A549 (cell line): ENCODE results near the gene RGMA.

Source experiments
- BHLHE40 ChIP-seq: IDR thresholded peaks from 2 replicates; pipeline ENCODE4 v1.6.1; 2012; ENCODE audit warnings: low read depth, low read length, inconsistent platforms
- EHMT2 ChIP-seq: fragments of 200-600 bp; sonication (generic); IDR thresholded peaks from 2 replicates; pipeline ENCODE4 v1.6.1; 2016; ENCODE audit warnings: antibody characterized with exemption, low read depth, mild to moderate bottlenecking, moderate library complexity
- HES2 ChIP-seq: fragments of >200 bp; sonication (Bioruptor Twin); formaldehyde crosslinking; IDR thresholded peaks from 2 replicates; pipeline ENCODE4 v1.6.1; 2016
- MAFK ChIP-seq: fragments of 450-650 bp; IDR thresholded peaks from 2 replicates; pipeline ENCODE4 v1.6.1; 2014; ENCODE audit not compliant: partially characterized antibody
- MYC ChIP-seq: IDR thresholded peaks from 2 replicates; pipeline ENCODE4 v1.6.1; 2012; ENCODE audit warnings: mild to moderate bottlenecking, inconsistent platforms, low read length, improper control_type of control experiment, borderline replicate concordance
- POLR2A ChIP-seq: IDR thresholded peaks from 2 replicates; pipeline ENCODE4 v1.6.1; 2012; ENCODE audit warnings: mild to moderate bottlenecking, low read length
- RAD21 ChIP-seq, 2 experiments: fragments of >200 bp in 1 of 2; sonication (Bioruptor Twin) in 1 of 2; formaldehyde crosslinking in 1 of 2; IDR thresholded peaks in 1 of 2; conservative IDR thresholded peaks in 1 of 2; 2 replicates in 1 of 2; 3 replicates in 1 of 2; pipeline ENCODE4 v1.6.1; 2012 to 2018; ENCODE audit warnings: inconsistent platforms in 1 of 2
- RFX5 ChIP-seq: fragments of 450-650 bp; IDR thresholded peaks from 2 replicates; pipeline ENCODE4 v1.7.1; 2014; ENCODE audit warnings: antibody characterized with exemption, mild to moderate bottlenecking, moderate library complexity
- SMC3 ChIP-seq: fragments of >200 bp; sonication (Bioruptor Twin); formaldehyde crosslinking; IDR thresholded peaks from 3 replicates; pipeline ENCODE4 v1.6.1; 2018; ENCODE audit warnings: inconsistent platforms
- TF ChIP-seq, protein P1 (sequence below): fragments of >200 bp; sonication (Bioruptor Twin); formaldehyde crosslinking; IDR thresholded peaks from 3 replicates; pipeline ENCODE4 v1.5.1; 2016
- TF ChIP-seq, protein P2 (sequence below): fragments of 200-600 bp; sonication (generic); IDR thresholded peaks from 2 replicates; pipeline ENCODE4 v1.6.1; 2016; ENCODE audit warnings: antibody characterized with exemption, mild to moderate bottlenecking, moderate library complexity

DNA sequence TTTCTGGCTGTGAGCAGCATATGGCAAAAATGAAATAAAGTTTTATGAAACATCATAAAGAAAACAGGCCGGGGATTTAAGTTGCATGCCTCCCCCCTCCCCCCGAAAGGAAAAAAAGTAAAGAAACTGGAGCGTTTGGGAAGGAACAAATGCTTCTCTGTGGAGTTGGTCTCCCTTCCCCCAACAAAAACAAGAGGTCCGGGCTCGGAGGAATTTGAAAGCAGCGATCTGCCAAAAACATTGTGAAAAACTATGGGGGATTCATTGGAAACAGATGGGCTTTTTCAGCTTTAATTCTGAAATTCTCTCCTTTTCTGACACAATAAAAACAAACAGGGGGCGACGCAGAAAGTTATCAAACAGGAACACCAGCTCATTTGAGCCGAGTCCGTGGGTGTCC is 17.0 kb downstream of the RGMA start:
- TF ChIP-seq POLR2A (no peak), BHLHE40 (no peak), RAD21 (conservative IDR thresholded peaks at IDR 0.05 in 1 of 2, IDR thresholded peaks at IDR 0.05 in 1 of 2) (no peak), MYC (no peak), SMC3 (no peak), RFX5 (no peak), EHMT2 (no peak), MAFK (no peak), HES2 (no peak)
- TF ChIP-seq, protein P1, sequence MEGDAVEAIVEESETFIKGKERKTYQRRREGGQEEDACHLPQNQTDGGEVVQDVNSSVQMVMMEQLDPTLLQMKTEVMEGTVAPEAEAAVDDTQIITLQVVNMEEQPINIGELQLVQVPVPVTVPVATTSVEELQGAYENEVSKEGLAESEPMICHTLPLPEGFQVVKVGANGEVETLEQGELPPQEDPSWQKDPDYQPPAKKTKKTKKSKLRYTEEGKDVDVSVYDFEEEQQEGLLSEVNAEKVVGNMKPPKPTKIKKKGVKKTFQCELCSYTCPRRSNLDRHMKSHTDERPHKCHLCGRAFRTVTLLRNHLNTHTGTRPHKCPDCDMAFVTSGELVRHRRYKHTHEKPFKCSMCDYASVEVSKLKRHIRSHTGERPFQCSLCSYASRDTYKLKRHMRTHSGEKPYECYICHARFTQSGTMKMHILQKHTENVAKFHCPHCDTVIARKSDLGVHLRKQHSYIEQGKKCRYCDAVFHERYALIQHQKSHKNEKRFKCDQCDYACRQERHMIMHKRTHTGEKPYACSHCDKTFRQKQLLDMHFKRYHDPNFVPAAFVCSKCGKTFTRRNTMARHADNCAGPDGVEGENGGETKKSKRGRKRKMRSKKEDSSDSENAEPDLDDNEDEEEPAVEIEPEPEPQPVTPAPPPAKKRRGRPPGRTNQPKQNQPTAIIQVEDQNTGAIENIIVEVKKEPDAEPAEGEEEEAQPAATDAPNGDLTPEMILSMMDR: no peak
- TF ChIP-seq, protein P2, sequence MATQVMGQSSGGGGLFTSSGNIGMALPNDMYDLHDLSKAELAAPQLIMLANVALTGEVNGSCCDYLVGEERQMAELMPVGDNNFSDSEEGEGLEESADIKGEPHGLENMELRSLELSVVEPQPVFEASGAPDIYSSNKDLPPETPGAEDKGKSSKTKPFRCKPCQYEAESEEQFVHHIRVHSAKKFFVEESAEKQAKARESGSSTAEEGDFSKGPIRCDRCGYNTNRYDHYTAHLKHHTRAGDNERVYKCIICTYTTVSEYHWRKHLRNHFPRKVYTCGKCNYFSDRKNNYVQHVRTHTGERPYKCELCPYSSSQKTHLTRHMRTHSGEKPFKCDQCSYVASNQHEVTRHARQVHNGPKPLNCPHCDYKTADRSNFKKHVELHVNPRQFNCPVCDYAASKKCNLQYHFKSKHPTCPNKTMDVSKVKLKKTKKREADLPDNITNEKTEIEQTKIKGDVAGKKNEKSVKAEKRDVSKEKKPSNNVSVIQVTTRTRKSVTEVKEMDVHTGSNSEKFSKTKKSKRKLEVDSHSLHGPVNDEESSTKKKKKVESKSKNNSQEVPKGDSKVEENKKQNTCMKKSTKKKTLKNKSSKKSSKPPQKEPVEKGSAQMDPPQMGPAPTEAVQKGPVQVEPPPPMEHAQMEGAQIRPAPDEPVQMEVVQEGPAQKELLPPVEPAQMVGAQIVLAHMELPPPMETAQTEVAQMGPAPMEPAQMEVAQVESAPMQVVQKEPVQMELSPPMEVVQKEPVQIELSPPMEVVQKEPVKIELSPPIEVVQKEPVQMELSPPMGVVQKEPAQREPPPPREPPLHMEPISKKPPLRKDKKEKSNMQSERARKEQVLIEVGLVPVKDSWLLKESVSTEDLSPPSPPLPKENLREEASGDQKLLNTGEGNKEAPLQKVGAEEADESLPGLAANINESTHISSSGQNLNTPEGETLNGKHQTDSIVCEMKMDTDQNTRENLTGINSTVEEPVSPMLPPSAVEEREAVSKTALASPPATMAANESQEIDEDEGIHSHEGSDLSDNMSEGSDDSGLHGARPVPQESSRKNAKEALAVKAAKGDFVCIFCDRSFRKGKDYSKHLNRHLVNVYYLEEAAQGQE: no peak
